Liver (tissue), 9 donors: ENCODE data around the gene SASH1. TPM values are rescaled to one million over a fixed set of nuclear protein-coding genes. Genes with fewer than 3 reads are reported as not detected.

ENCODE experiments used
- DNase-seq: peaks from one replicate; pipeline ENCODE4 v3.0.0-alpha.2; 2017; ENCODE audit warnings: low spot score
- H3K27ac ChIP-seq, 2 donors: one replicate each; pipeline ENCODE4 v1.7.0; 2013; ENCODE audit warnings: inconsistent platforms in 2 of 2, low read length in 2 of 2, control low read depth in 1 of 2, low read depth in 1 of 2, mild to moderate bottlenecking in 1 of 2
- H3K27me3 ChIP-seq, 4 donors: one replicate each; pipeline versions ENCODE4 v1.6.1 to v1.7.0; 2013; ENCODE audit warnings: low read length in 3 of 4, inconsistent platforms in 1 of 4, mild to moderate bottlenecking in 1 of 4, moderate library complexity in 1 of 4; ENCODE audit not compliant: control insufficient read depth in 4 of 4, insufficient read depth in 4 of 4
- H3K36me3 ChIP-seq, 4 donors: one replicate each; pipeline versions ENCODE4 v1.6.1 to v1.7.0; 2013; ENCODE audit warnings: low read length in 3 of 4, mild to moderate bottlenecking in 3 of 4, low read depth in 1 of 4, moderate library complexity in 1 of 4; ENCODE audit not compliant: control insufficient read depth in 4 of 4, insufficient read depth in 3 of 4
- H3K4me1 ChIP-seq, 4 donors: one replicate each; pipeline versions ENCODE4 v1.6.1 to v1.7.0; 2013; ENCODE audit warnings: low read length in 3 of 4, mild to moderate bottlenecking in 3 of 4, moderate library complexity in 1 of 4; ENCODE audit not compliant: control insufficient read depth in 4 of 4, insufficient read depth in 4 of 4
- H3K4me3 ChIP-seq, 3 donors: one replicate each; pipeline versions ENCODE4 v1.6.1 to v1.7.0; 2013; ENCODE audit warnings: low read length in 3 of 3, control low read depth in 1 of 3, low read depth in 1 of 3, mild to moderate bottlenecking in 1 of 3
- H3K9ac ChIP-seq, 2 donors: one replicate each; pipeline ENCODE4 v1.7.0; 2013; ENCODE audit warnings: low read length in 2 of 2, mild to moderate bottlenecking in 2 of 2, moderate library complexity in 2 of 2, control low read depth in 1 of 2, low read depth in 1 of 2
- H3K9me3 ChIP-seq, 4 donors: one replicate each; pipeline versions ENCODE4 v1.6.1 to v1.7.0; 2013; ENCODE audit warnings: low read length in 3 of 4; ENCODE audit not compliant: control insufficient read depth in 4 of 4
- ATF3 ChIP-seq: IDR thresholded peaks from 2 replicates; pipeline ENCODE4 v1.6.1; 2016; ENCODE audit warnings: antibody characterized with exemption
- CTCF ChIP-seq: fragments of 150-350 bp; IDR thresholded peaks from 2 replicates; pipeline ENCODE4 v1.5.1; 2017; ENCODE audit warnings: improper control_type of control experiment, low read depth, low read length; ENCODE audit not compliant: missing input control
- EGR1 ChIP-seq, 2 donors: IDR thresholded peaks; 2 replicates each; pipeline ENCODE4 v1.6.1; 2016 to 2018; ENCODE audit warnings: antibody characterized with exemption in 2 of 2, low read depth in 2 of 2
- FOXA1 ChIP-seq: IDR thresholded peaks from 2 replicates; pipeline ENCODE4 v1.6.1; 2016; ENCODE audit warnings: antibody characterized with exemption
- FOXA2 ChIP-seq: IDR thresholded peaks from 2 replicates; pipeline ENCODE4 v1.6.1; 2016; ENCODE audit warnings: antibody characterized with exemption
- GABPA ChIP-seq, 2 donors: IDR thresholded peaks in 1 of 2; conservative IDR thresholded peaks in 1 of 2; 2 replicates each; pipeline ENCODE4 v1.6.1; 2016; ENCODE audit warnings: antibody characterized with exemption in 2 of 2, mild to moderate bottlenecking in 1 of 2, moderate library complexity in 1 of 2
- HNF4A ChIP-seq, 2 donors: conservative IDR thresholded peaks; 2 replicates each; pipeline ENCODE4 v1.6.1; 2016; ENCODE audit warnings: antibody characterized with exemption in 2 of 2, mild to moderate bottlenecking in 2 of 2
- HNF4G ChIP-seq: IDR thresholded peaks from 2 replicates; pipeline ENCODE4 v1.6.1; 2016; ENCODE audit warnings: antibody characterized with exemption
- JUND ChIP-seq, 2 donors: IDR thresholded peaks; 2 replicates each; pipeline ENCODE4 v1.6.1; 2016; ENCODE audit warnings: antibody characterized with exemption in 2 of 2
- MAX ChIP-seq: IDR thresholded peaks from 2 replicates; pipeline ENCODE4 v1.6.1; 2016; ENCODE audit warnings: antibody characterized with exemption
- NR2F2 ChIP-seq: IDR thresholded peaks from 2 replicates; pipeline ENCODE4 v1.6.1; 2016; ENCODE audit warnings: antibody characterized with exemption
- RAD21 ChIP-seq, 2 donors: IDR thresholded peaks; 2 replicates each; pipeline ENCODE4 v1.6.1; 2016; ENCODE audit warnings: antibody characterized with exemption in 2 of 2, mild to moderate bottlenecking in 2 of 2
- REST ChIP-seq: IDR thresholded peaks from 2 replicates; pipeline ENCODE4 v1.6.1; 2016; ENCODE audit warnings: antibody characterized with exemption, mild to moderate bottlenecking
- RXRA ChIP-seq, 2 donors: IDR thresholded peaks; 2 replicates each; pipeline ENCODE4 v1.6.1; 2017 to 2018; ENCODE audit warnings: antibody characterized with exemption in 2 of 2, mild to moderate bottlenecking in 1 of 2
- SP1 ChIP-seq: IDR thresholded peaks from 2 replicates; pipeline ENCODE4 v1.6.1; 2018; ENCODE audit warnings: antibody characterized with exemption, mild to moderate bottlenecking
- TAF1 ChIP-seq: conservative IDR thresholded peaks from 2 replicates; pipeline ENCODE4 v1.6.1; 2016; ENCODE audit warnings: antibody characterized with exemption, mild to moderate bottlenecking
- YY1 ChIP-seq: IDR thresholded peaks from 2 replicates; pipeline ENCODE4 v1.6.1; 2016; ENCODE audit warnings: antibody characterized with exemption, mild to moderate bottlenecking
- ZBTB33 ChIP-seq: IDR thresholded peaks from 2 replicates; pipeline ENCODE4 v1.6.1; 2016; ENCODE audit warnings: antibody characterized with exemption
- WGBS: extraction: QIAGEN DNeasy Blood & Tissue Kit; methylation state at CpG from one replicate; pipeline ENCODE4 v1.1.7; 2013; 5-methylcytosine and 5-hydroxymethylcytosine counted together
- polyA plus RNA-seq, 2 donors: library from polyadenylated mRNA; stranded (reverse) in 1 of 2; unstranded in 1 of 2; fragments of 200-250 nt in 1 of 2; fragments of >200 nt in 1 of 2; fragmentation: Nextera tagmentation in 1 of 2; extraction: Ambion mirVana in 1 of 2; gene quantifications; one replicate each; pipeline versions ENCODE4 v1.2.1 to v1.2.3, GENCODE V29; 2013 to 2015
- total RNA-seq, 2 donors: library from RNA; depleted of rRNA; stranded (reverse); fragments of >200 nt; gene quantifications; one replicate each; pipeline ENCODE4 v1.2.3, GENCODE V29; 2014
- donor health status: healthy.
- donor health status: healthy.
- donor health status: healthy.
- donor health status: healthy.
- donor health status: healthy.

SASH1 gene
- total and polyA plus RNA-seq, 4 donors: 3.5 to 16.4 (median 7.6) TPM

GRCh38 chr6:148573922-148574321, 231.3 kb downstream of the SASH1 start:
- 91% methylated on average over 5 of the region's 5 CpGs for WGBS
- Histone ChIP-seq H3K36me3 (no peaks in the 10 kb centered on the region), H3K27ac (no peak overlapping the region), H3K9ac (no peak overlapping the region), H3K9me3 (no peaks in the 10 kb centered on the region), H3K27me3 (peaks cover 0 to 4% (median 0%) of the 10 kb centered on the region in 4 donors), H3K4me3 (no peak overlapping the region), H3K4me1 (no peaks in the 10 kb centered on the region)
- no peak for DNase-seq
- TF ChIP-seq REST (no peak), RAD21 (IDR thresholded peaks at IDR 0.05) (no peak), ATF3 (no peak), HNF4A (conservative IDR thresholded peaks at IDR 0.05) (no peak), FOXA2 (no peak), MAX (no peak), HNF4G (no peak), GABPA (IDR thresholded peaks at IDR 0.05 in 1 of 2, conservative IDR thresholded peaks at IDR 0.05 in 1 of 2) (no peak), TAF1 (no peak), EGR1 (IDR thresholded peaks at IDR 0.05; ENCODE audit: low read depth in 2 of 2) (no peak), JUND (IDR thresholded peaks at IDR 0.05) (no peak), RXRA (IDR thresholded peaks at IDR 0.05) (no peak), ZBTB33 (no peak), CTCF (no peak), YY1 (no peak), NR2F2 (no peak), SP1 (no peak), FOXA1 (no peak)
